Nephron progenitor cell (in vitro differentiated cells): ENCODE data around the gene KDM7A.

ENCODE experiments used
- DNase-seq: peaks from one replicate; pipeline ENCODE4 v3.0.0; 2021
- H3K27ac Mint-ChIP-seq: 2 replicates; pipeline ENCODE4 v1.8.0; 2021; ENCODE audit warnings: mild to moderate bottlenecking, moderate library complexity, mixed read lengths
- H3K27me3 Mint-ChIP-seq: 2 replicates; pipeline ENCODE4 v1.8.0; 2021; ENCODE audit warnings: mild to moderate bottlenecking, low read depth, mixed read lengths; ENCODE audit not compliant: poor library complexity
- H3K36me3 Mint-ChIP-seq: 2 replicates; pipeline ENCODE4 v1.8.0; 2021; ENCODE audit warnings: low read depth, mixed read lengths
- H3K4me1 Mint-ChIP-seq: 2 replicates; pipeline ENCODE4 v1.8.0; 2021; ENCODE audit warnings: mixed read lengths
- H3K4me3 Mint-ChIP-seq: 2 replicates; pipeline ENCODE4 v1.8.0; 2021; ENCODE audit warnings: mild to moderate bottlenecking, moderate library complexity, mixed read lengths
- H3K9me3 Mint-ChIP-seq: 2 replicates; pipeline ENCODE4 v1.8.0; 2021; ENCODE audit warnings: mild to moderate bottlenecking, moderate library complexity, mixed read lengths
- TF ChIP-seq, protein P1 (sequence below): fragments of 200-600 bp; sonication (generic); IDR thresholded peaks from 2 replicates; pipeline ENCODE4 v1.5.0; 2021; ENCODE audit warnings: antibody characterized with exemption

KDM7A gene

GRCh38 chr7:140212100-140212881, 35.5 kb upstream of the KDM7A start:
- no peak for DNase-seq
- Mint-ChIP-seq H3K9me3 (peaks cover 12% of the 10 kb centered on the region), H3K27me3 (peaks cover 12% of the 10 kb centered on the region), H3K36me3 (no peaks in the 10 kb centered on the region), H3K4me3 (no peak overlapping the region), H3K27ac (no peak overlapping the region), H3K4me1 (peaks cover 18% of the 10 kb centered on the region)
- TF ChIP-seq, protein P1, sequence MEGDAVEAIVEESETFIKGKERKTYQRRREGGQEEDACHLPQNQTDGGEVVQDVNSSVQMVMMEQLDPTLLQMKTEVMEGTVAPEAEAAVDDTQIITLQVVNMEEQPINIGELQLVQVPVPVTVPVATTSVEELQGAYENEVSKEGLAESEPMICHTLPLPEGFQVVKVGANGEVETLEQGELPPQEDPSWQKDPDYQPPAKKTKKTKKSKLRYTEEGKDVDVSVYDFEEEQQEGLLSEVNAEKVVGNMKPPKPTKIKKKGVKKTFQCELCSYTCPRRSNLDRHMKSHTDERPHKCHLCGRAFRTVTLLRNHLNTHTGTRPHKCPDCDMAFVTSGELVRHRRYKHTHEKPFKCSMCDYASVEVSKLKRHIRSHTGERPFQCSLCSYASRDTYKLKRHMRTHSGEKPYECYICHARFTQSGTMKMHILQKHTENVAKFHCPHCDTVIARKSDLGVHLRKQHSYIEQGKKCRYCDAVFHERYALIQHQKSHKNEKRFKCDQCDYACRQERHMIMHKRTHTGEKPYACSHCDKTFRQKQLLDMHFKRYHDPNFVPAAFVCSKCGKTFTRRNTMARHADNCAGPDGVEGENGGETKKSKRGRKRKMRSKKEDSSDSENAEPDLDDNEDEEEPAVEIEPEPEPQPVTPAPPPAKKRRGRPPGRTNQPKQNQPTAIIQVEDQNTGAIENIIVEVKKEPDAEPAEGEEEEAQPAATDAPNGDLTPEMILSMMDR, result no peak

- DNase-seq, result no peak
- Mint-ChIP-seq H3K4me1 (peaks cover 18% of the 10 kb centered on the region), H3K36me3 (no peaks in the 10 kb centered on the region), H3K4me3 (no peak overlapping the region), H3K27me3 (peaks cover 13% of the 10 kb centered on the region), H3K27ac (no peak overlapping the region), H3K9me3 (peaks cover 12% of the 10 kb centered on the region)
- TF ChIP-seq, protein P1, result no peak
These were observed 34.9 kb upstream of the KDM7A start for GRCh38 chr7:140211698-140212097.

DNA sequence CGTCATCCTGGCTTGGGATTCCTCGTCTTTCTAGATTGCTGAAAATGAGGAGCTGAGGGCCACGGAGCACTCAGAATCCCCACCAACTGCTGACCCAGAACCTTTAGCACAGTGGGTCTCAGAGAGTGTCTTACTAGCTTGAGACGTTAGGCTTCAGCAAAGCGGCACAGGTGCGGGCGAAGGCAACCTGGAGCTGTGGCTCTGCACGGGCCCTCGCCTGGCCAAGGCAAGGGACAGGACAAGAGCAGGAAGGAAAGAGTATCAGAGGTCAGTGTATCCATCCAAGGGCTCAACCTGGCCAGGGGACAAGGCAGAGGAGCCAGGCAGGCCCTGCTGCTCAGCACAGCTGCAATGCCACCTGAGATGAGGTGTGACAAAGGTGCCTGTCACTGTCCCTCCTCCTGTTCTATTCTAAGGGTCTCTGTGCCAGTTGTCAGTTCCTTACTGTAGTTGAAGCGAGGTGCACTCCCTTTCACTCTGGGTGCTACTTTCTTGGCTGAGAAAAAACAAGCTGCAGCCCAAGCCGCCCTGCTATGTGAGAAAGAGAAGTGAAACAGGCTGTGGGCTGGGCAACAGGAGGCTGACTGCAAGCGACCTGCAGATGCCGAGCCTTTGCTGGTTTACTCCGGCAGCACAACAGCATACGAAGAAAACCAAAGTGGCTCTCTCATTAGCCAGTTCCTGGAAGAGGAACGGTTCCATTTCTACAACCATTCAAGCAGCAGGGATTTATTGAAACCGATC, 33.3 kb upstream of the KDM7A start:
- peaks cover 29% of the 10 kb centered on the region for H3K4me1 Mint-ChIP-seq
- H3K27ac Mint-ChIP-seq, result peak overlapping the region; percentile 82
- H3K4me3 Mint-ChIP-seq, result no peak overlapping the region
- no peak for DNase-seq
- TF ChIP-seq, protein P1, result no peak
- peaks cover 13% of the 10 kb centered on the region for H3K27me3 Mint-ChIP-seq
- H3K36me3 Mint-ChIP-seq, result no peaks in the 10 kb centered on the region
- H3K9me3 Mint-ChIP-seq, result peaks cover 5% of the 10 kb centered on the region

GRCh38 chr7:140206616-140207389, 30.0 kb upstream of the KDM7A start:
- peaks cover 7% of the 10 kb centered on the region for H3K27me3 Mint-ChIP-seq
- peaks cover 28% of the 10 kb centered on the region for H3K4me1 Mint-ChIP-seq
- TF ChIP-seq, protein P1, result no peak
- no peak overlapping the region for H3K27ac Mint-ChIP-seq
- H3K36me3 Mint-ChIP-seq, result peaks cover 9% of the 10 kb centered on the region
- DNase-seq, result no peak
- peaks cover 16% of the 10 kb centered on the region for H3K9me3 Mint-ChIP-seq
- no peak overlapping the region for H3K4me3 Mint-ChIP-seq

GRCh38 chr7:140205600-140205999, 28.8 kb upstream of the KDM7A start:
- Mint-ChIP-seq H3K27me3 (peaks cover 8% of the 10 kb centered on the region), H3K36me3 (peaks cover 9% of the 10 kb centered on the region), H3K4me3 (peak overlapping the region; percentile 17), H3K27ac (peak overlapping the region; percentile 67), H3K9me3 (peaks cover 17% of the 10 kb centered on the region), H3K4me1 (peaks cover 24% of the 10 kb centered on the region)
- TF ChIP-seq, protein P1, result no peak
- DNase-seq, result peak; percentile 27
